Stimulated activated CD8-positive, alpha-beta memory T cell treated with anti-CD3 and anti-CD28 coated beads, Interleukin-12 subunit alpha, Interleukin-12 subunit beta, amount 100 ng/mL, for 4 hours (primary cell): ENCODE results near the gene MYL2.

Source experiments
- DNase-seq: peaks from one replicate; pipeline ENCODE4 v3.0.0-alpha.2; 2020; ENCODE audit warnings: low read depth

Gene MYL2

DNA sequence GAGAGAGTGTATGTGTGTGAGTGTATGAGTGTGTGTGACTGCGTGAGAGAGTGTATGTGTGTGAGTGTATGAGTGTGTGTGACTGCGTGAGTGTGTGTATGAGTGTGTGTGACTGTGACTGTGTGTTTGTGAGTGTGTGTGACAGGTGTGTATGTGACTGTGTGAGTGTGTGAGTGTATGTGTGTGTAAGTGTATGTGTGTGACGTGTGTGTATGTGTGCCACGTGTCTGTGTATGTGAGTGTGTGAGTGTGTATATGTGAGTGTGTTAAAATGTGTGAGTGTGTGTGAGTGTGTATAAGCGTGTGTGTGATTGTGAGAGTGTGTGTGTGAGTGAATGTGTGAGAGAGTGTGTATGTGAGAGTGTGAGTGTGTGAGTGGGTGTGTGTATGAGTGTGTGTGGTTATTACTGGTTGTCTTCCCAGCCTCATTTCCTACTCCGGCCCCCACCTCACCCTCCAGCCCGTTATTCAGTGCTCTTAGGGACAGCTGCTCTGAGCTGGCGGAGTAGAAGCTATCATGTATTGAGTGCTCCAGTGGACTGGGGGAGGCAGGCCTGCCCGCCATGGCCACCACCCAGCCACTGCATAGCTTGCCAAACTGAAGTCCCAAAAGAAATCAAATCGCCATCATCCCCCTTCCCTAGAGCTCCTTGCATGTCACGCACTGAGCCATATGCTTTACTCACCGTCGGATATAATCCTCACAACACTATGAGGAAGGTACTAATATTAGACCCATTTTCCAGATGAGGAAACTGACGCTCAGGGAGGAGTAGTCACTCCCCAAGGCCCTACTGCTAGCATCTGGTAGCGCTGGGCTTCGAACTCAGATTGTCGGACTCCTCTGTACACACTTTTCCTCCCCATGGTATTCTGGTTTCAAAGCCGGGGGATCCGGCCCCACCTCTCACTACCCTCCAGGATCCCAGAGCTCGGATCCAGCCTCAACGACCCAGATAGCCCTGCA lies 10.3 kb upstream of the MYL2 start:
- DNase-seq, result no peak

DNA sequence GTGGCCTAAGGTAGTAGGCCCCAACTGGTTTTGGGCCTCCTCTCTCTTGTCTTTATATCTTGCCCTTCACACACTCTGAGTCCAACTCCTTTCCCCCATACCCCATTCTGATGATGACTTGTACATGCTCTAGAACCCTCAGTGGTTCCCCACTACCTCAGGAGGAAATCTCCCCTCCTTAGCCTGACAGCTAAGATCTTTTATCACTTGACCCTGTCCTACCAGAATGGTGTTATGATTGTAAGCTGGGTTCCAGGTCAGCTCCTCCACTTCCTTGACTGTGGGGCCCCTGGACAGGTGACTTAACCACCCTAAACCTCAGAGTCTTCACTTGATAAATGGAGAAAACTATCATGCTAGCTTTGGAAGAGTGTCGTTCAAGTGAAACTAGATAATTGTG lies 9.4 kb upstream of the MYL2 start:
- no peak for DNase-seq

DNA sequence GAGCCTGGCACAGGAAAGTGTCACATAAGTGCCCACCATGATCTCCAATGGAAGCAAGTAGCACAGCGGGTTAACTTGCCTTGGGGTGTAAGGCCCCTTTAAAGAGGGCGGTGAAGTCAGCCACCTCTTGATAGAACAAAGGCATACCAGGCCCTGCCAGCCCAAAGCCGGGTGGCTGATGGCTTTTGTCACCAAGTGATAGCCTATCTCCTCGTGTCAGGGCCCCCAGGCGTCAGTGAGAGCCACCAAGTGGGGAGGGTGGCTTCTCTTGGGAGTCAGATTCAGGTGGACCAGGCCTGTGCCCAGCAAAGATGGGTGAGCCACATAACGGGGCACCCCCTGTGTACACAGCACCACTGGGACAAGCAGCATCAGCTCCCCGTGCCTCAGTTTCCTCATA lies 8.3 kb upstream of the MYL2 start:
- DNase-seq, result no peak

DNA sequence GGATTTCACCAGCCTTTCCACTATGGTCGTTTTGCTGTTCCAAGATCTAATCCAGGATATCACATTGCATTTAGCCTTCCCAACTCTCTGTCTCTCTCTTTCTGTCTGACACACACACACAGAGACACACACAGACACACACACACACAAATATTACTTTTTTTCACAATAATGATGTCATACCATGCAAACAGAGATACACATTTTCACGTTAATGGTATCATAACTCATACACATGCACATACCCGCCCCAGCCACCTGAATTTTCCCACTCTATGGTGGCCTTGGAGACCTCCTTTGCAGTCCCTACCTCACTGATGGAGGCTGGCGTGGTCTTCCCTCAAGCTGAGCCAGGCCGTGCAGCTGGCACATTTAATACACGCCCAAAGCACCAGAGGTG lies 7.2 kb upstream of the MYL2 start:
- DNase-seq, result no peak

DNA sequence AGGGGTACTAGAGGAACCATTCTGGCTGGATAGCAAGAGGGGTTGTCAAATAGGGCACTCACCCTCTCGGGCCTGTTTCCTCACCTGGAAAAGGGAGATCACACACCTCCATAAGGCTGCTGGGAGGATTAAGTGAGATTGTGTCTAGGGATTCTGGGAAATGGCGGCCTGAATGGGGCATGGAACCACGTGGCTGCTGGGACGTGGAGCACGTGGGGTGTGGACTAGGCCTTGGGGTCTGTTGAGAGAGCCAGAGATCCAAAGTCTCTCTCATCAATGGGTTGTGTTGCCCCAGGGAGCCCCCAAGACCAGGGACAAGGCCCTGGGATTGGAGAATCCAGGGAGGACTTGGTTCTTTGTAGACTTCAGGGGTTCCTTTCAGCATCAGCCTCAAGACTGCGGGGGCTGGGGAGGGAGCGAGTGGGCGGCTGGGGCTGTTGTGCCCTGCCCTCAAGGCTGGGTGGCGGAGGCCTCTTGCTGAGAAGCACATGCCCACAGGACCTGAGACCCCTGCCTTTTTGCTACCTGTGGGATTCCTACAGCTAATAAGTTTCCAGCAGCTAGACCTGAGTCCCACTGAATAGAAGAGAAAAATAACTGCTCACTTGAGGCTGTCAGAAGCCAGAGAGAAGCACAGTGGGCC lies 3.4 kb upstream of the MYL2 start:
- DNase-seq, result no peak

DNA sequence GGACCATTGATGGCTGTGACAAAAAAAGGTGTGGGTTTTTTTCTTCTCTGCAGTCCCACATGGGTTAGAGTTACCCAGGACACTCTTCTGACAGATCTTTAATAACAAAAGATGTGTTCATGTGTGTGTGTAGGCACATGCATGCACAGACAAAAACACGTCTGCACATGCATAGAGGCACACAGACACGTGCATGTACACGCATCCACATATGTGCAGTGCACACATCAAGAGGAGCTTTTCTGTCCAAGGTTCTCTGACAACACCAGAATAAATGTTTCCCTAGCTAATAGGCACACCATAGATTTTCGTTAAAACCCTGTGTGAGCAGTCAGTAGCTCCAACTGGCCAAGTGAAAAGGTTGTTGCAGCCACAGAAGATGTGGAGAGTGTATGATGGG lies 2.8 kb upstream of the MYL2 start:
- no peak for DNase-seq

DNA sequence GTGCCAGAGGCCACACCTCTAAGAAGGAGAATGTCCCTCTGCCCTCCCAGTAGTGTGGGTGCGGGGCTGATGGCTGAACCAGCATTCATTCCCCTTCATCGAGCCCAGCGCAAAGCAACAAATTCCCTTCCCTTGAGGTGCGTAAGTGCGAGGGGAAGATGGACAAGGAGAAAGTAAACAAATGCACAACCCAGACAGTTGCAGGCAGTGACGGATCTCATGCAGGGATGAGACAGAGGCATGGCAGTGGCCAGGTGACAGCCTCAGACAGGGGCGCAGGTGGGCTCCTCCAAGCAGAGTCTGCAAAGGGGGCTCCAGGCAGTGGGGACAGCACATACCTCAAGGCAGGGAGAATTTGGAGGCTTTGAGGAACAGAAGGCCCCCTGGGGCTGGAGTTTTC lies 2.3 kb upstream of the MYL2 start:
- DNase-seq, result no peak

DNA sequence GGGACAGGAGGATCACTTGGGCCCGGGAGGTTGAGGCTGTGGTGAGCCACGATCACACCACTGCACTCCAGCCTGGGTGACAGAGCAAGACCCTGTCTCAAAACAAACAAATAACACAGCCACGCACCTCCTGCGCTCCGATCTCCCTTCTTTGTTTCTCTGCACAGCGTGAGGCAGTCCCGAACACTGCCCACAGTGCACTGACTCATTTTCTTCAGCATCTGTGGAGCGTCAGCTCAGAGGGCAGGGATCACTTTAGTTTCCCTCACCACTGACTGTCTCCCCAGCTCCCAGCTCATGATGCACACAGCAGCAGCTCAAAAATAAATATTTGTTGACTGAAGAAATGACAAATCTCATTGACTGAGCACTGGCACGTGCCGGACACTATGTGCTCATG lies 883 bp upstream of the MYL2 start:
- no peak for DNase-seq

DNA sequence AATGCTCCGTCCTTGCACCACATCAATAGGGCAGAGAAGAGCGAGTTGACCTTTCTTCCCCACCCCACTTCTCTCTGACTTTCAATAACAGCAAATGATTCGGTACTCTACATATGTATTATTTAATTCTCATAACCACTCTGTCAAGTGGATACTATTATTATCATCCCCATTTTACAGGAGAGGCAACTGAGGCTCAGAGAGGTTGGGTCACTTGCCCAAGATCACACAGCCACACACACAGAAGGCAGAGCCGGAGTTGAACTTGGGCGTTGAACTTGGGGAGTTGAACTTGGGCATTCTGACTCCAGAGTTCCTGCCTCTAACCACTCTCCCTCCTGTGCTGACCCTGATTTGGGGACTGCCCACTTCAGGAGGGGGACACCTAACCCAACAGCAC lies 659 bp downstream of the MYL2 start:
- DNase-seq, result no peak

DNA sequence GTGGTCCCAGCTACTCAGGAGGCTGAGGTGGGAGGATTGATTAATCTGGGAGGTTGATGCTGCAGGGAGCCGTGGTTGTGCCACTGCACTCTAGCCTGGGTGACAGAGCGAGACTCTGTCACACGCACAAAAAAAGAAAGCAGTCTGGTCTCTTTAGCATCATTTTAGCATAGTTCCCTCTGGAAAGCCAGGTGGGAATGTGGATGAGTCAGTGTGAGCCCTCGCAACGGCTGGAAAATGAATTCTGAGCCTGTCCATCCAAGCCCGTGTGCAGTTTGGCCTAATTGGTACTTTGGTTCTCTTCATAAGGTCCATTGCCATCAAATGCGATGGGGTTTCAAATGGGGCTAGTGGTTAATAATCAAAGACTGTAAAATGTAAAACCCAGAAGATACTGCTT lies 2.4 kb downstream of the MYL2 start:
- DNase-seq, result no peak

DNA sequence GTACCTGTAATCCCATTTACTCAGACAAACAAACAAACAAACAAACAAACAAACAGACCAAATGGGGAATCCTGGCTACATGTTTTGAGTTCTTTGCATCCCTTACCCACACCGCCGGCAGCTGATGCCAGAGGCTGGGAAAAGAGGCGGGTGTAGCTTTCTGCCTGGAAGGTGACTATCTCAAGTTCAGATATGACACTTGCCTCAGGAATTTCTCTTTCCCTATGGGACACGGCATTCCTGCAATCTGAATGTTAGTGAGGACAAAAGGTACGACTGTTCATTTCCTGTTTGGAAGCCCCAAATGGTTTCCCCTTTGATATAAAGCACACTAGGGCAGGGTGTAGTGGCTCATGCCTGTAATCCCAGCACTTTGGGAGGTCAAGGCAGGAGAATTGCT lies 2.9 kb downstream of the MYL2 start:
- no peak for DNase-seq

DNA sequence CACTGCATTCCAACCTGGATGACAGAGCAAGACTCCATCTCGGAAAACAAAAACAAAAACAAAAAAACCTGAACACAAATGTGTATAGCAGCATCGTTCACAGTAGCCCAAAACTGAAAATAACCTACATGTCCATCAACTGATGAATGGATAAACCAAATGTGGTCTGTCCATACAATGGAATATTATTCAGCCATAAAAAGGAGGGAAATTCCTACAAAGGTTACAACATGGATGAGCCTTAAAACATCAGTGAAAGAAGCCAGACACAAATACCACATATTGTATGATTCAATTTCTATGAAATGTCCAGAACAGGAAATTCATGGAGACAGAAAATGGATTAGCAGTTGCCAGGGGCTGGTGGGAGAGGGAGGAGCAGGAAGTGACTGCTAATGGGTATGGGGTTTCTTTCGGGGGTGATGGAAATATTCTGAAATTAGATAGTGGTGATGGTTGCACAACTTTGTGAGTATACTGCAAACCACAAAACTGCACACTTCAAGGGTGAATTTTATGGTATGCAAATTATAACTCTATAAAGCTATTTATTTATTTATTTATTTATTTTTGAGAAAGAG lies 4.0 kb downstream of the MYL2 start:
- no peak for DNase-seq

DNA sequence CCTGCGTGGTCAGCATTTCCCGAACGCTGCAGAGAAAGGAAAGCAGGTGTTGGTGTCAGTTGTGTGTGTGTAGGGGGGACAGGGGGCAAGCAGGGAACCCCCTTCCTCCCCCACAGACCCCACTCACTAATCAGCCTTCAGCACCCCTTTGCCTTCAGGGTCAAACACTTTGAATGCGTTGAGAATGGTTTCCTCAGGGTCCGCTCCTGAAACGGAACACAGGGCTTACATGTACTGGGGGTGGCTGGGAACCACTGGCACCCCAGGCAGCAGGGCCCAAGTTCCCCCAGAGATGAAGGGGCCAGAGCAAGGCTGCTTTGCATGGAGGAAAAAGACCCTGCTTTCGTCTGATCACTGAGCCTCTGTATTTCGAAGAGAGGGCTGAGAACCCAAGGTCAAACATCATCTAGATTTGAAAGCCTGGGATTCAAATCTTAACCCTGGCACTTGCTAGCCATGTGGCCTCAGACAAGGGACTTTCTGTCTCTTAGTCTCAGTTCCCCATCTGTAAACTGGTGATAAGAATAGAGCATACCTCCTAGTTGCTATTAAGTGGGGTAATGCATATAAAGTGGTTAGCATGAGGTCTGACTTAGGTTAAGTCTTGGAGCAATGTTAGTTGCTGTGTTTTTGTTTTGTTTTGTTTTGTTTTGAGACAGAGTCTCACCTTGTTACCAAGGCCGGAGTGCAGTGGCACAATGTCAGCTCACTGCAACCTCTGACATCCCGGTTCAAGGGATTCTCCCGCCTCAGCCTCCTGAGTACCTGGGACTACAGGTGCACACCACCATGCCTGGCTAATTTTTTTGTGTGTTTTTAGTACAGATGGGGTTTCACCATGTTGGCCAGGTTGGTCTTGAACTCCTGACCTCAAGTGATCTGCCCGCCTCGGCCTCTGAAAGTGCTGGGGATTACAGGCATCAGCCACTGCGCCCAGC lies 7.0 kb downstream of the MYL2 start:
- no peak for DNase-seq

DNA sequence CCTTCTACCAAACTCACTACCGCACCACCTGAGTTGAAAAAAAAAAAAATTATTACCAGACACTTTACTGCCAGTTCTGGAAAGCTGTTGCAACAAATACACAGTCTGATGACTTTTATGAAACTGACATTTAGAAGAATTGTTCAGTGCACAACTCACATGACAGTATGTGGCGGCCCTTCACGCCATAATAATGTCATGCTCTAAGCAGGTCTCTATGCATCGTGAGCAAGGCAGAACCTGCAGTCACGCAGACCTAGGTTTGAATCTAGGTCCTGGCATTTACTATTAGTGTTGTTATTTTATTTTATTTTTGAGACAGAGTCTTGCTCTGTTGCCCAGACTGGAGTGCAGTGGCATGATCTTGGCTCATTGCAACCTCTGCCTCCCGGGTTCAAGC lies 8.1 kb downstream of the MYL2 start:
- no peak for DNase-seq

DNA sequence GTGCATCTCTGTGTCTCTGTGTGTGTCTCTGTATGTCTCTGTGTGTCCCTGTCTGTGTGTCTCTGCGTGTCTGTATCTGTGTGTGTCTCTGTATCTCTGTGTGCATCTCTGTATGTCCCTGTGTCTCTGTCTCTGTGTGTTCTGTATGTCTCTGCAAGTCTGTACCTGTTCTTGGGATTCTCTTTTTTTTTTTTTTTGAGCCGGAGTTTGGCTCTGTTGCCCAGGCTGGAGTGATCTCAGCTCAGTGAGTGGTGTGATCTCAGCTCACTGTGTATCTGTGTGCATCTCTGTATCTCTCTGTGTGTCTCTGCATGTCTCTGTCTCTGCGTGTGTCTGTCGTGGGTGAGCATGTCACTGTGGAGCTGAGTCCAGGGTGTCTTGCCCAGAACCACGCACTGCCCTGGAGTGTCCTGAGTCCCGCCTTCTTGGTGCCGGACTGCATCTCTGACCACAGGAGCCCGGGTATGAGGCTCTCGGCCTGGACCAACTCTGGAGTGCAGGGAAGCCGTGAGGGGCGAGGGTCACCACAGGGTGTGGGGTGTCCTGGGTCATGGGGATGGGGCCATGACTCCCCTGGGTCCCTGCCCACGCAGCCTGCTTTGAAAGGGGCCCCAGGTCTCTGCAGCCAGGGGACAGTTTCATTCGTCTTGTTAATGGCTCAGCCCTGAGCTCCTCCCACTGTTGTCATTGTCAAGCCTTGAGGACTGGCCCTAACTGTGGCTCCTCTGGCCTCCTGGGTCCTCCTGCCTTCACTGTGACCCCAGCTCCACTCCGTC lies 11.8 kb downstream of the MYL2 start:
- no peak for DNase-seq

DNA sequence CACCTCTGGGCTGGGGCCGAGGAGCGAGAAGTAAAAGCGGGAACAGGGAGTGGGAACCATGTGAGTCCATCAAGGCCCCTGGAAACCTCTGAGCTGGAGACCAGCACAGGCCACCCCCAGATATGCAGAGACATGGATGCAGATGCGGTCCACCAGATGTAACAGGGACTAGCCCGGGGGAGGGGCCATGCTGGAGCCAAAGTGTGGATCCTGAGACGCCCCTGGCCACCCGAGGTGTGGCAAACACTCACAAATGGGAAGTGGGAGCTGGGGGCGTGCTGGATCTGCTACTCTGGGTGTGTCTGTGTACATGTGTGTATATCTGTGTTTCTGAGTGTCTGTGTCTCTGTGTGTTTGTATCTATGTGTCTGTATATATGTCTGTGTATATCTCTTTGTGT lies 12.8 kb downstream of the MYL2 start:
- DNase-seq, result no peak

DNA sequence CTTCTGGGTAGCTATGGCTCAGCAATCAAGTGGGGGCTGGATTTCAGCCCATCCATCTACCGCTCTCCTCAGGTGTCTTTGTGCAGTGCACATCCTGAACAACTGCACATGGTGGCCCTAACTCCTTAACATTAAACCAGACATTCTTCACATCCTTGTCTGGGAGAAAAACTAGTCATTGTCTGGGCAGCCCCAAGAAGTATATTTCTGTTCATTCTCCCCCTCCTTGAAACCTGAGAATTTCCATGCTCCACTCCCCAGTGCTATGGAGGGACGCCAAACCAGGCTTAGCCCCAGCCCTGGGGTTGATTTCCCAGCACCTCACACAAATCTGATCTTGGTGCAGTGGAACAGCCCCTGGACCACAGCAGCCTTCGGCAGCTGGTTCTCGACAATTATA lies 13.4 kb downstream of the MYL2 start:
- no peak for DNase-seq

DNA sequence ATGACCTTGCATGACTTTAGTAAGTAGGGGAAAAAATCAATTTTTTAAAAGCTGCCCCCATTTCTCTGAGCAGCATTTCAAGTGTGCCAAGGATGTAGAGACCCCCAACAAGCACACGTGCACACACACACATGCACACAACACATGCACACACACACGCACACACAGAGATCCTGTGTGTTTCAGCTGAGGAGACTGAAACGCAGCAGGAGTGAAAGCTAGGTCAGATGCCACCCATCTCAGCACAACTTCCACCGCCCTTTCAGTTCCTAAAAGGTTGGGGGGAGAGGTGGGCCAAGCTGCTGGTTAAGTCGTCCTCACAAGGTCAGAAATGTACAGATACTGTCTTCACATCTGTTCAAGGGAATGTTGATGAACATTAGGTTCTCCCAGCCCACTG lies 13.9 kb downstream of the MYL2 start:
- DNase-seq, result no peak

DNA sequence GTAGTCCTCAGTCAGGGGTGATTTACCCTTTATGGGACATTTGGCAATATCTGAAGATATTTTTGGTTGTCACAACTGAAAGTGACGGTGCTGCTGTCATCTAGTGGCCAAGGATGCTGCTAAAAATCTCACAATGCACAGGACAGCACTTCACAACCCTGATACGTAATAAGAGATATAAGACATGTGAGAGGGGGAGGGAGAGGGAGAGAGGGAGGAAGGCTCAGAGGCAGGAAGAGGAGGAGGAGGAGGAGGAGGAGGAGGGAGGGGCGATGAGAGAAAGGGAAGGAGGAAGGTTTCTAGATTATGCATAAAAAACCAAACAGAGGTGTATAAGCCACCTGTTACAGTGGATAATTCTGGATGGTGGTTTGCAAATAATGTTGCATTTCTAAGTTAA lies 14.3 kb downstream of the MYL2 start:
- no peak for DNase-seq

DNA sequence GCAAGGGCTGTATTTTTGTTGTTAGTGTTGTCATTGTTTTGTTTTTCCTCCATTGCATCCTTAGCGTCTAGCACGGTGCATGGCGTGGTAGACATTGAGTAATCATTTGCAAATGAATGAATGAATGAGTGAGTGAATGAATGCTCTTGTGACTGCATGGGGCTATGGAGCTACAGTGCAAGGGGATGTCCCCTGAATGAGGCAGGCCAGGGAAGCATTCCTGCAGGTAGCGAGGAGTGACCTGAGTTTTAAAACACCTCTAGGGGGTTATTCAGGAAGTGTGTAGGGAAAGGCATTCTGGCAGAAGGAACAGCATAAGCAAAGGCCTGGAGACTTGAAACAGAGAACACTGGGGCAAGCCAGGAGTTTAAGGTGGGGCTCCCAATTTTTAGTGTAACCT lies 16.9 kb downstream of the MYL2 start:
- no peak for DNase-seq

DNA sequence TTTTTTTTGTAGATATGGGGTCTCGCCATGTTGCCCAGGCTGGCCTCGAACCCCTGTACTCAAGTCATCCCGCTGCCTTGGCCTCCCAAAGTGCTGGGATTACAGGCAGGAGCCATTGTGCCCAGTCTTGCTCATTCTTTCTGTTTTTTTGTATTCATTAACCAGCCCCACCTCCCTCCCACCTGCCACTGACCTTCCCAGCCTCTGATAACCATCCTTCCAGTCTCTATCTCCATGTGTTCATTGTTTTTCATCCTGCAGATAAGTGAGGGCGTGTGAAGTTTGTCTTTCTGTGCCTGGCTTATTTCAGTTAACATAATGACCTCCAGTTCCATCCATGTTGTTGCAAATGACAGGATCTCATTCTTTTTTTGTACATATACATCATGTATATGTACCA lies 19.0 kb downstream of the MYL2 start:
- DNase-seq, result no peak
